Astrocyte of the spinal cord (primary cell): ENCODE measurements around the gene IL27RA.
A peak's percentile ranks its signal among the peaks of the same experiment; 100 is the strongest.

ENCODE experiments used
- DNase-seq: peaks from one replicate; pipeline ENCODE4 v3.0.0; 2011; ENCODE audit warnings: low read depth, low spot score
- H3K4me3 ChIP-seq: 2 replicates; pipeline ENCODE4 v1.5.1; 2011; ENCODE audit warnings: low read depth, mild to moderate bottlenecking, low read length, moderate library complexity
- in situ Hi-C: cut with HindIII; loops from 2 replicates; pipeline ENCODE4 v1.10.0; 2017; ENCODE audit warnings: low sequenced_read_pairs
- TF ChIP-seq, protein P1 (sequence below): IDR thresholded peaks from 2 replicates; pipeline ENCODE4 v1.5.1; 2012; ENCODE audit warnings: low read depth, mild to moderate bottlenecking, low read length, inconsistent platforms

The IL27RA gene

GRCh38 chr19:14031719-14032480 is at the start of gene IL27RA:
IL27RA (plus strand) TSS chr19:14031762; CDS start chr19:14031873, 111 bp downstream.
- DNase-seq, result peak; percentile 30
- TF ChIP-seq, protein P1, sequence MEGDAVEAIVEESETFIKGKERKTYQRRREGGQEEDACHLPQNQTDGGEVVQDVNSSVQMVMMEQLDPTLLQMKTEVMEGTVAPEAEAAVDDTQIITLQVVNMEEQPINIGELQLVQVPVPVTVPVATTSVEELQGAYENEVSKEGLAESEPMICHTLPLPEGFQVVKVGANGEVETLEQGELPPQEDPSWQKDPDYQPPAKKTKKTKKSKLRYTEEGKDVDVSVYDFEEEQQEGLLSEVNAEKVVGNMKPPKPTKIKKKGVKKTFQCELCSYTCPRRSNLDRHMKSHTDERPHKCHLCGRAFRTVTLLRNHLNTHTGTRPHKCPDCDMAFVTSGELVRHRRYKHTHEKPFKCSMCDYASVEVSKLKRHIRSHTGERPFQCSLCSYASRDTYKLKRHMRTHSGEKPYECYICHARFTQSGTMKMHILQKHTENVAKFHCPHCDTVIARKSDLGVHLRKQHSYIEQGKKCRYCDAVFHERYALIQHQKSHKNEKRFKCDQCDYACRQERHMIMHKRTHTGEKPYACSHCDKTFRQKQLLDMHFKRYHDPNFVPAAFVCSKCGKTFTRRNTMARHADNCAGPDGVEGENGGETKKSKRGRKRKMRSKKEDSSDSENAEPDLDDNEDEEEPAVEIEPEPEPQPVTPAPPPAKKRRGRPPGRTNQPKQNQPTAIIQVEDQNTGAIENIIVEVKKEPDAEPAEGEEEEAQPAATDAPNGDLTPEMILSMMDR, result peak; percentile 83
- in situ Hi-C loops, result no loop called here
- H3K4me3 ChIP-seq, result peak within 1 kb of the TSS; percentile 56

DNA sequence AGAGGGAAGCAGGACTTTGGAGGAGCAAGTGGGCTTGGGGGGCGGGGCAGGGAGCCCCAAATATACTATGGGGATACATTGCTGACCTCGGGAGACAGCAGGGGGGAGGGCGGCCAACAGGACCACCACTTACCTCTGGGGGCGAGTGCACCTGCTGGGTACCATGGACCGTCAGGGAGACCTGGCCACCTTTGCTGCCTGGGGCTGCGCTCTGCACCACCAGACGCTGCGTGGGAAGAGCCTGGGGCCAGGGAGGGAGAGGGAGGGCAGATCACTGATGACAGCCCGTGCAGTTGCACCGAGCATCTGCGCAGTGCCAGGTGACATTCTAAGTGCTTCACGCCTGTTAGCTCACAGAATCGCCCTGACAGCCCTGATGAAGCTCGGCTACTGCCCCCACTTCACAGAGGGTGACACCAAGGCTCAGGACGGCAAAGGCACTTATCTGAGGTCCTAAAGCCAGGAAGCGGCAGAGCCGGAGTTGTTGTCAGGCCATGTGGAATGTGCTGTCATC is 49.5 kb upstream of the IL27RA start:
- no peak overlapping the region for H3K4me3 ChIP-seq
- in situ Hi-C loops, result no loop called here
- TF ChIP-seq, protein P1, result no peak
- no peak for DNase-seq

- in situ Hi-C loops, result no loop called here
- TF ChIP-seq, protein P1, result no peak
- DNase-seq, result no peak
- H3K4me3 ChIP-seq, result no peak overlapping the region
Observed at GRCh38 chr19:13982773-13983172, 48.8 kb upstream of the IL27RA start.

- DNase-seq, result no peak
- in situ Hi-C loops, result no loop called here
- TF ChIP-seq, protein P1, result no peak
- H3K4me3 ChIP-seq, result no peak overlapping the region
Observed at GRCh38 chr19:13983213-13983889, 48.2 kb upstream of the IL27RA start.

DNA sequence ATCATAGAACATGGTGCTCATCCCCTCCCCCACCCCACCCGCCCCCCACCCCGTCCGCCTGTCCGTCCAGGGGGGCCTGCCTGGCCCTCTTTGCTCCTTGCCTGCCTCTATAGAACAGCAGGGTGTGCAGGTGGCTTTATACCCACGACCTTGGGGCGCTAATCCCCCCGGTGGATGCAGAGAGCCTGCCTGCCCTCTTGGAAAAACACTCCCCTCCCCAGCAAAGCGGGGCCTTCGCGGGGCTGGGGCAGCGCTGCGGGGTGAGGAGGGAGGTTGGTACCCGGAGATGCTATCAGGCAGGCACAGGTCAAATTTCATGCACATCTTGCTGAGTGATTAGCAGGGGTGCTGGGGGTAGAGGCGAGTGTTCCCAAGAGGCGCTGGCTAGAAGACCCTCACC is 47.4 kb upstream of the IL27RA start:
- TF ChIP-seq, protein P1, result no peak
- no peak for DNase-seq
- in situ Hi-C loops, result no loop called here
- no peak overlapping the region for H3K4me3 ChIP-seq

DNA sequence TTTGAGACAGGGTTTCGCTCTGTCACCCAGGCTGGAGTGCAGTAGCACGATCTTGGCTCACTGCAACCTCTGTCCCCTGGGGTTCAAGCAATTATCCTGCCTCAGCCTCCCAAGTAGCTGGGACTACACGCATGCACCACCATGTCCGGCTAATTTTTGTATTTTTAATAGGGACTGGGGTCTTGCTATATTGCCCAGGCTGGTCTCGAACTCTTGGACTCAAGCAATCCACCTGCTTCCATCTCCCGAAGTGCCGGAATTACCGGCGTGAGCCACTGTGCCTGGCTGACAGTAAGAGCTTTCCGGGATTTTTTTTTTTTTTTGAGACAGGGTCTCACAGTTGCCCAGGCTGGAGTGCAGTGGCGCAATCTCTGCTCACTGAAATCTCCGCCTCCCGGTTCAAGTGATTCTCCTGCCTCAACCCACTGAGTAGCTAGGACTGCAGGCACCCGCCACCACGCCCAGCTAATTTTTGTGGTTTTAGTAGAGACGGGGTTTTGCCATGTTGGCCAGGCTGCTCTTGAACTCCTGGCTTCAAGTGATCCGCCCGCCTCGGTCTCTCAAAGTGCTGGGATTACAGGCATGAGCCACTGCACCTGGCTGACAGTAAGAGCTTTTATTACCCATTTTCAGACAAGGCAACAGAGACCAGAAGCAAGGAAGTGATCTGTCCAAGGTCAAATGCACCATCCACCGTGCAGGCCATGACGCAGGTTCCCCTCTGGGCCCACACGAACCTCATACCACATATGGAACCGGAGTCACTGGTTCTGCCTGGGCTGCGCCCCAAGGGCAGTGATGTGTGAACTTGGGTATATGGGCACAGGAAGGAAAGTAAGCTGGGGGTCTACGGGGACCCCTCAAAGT is 46.5 kb upstream of the IL27RA start:
- DNase-seq, result no peak
- H3K4me3 ChIP-seq, result no peak overlapping the region
- TF ChIP-seq, protein P1, result no peak
- in situ Hi-C loops, result no loop called here
